ENCODE results near the gene CGB1. TPM values are rescaled to one million over a fixed set of nuclear protein-coding genes. Genes with fewer than 3 reads are reported as not detected.

CGB1 gene
- total and polyA plus RNA-seq, 10 of the 15 experiments (the other 5 are each of a cell fraction or from before 2014, with no cell fraction given): not detected

GRCh38 chr19:48993175-48994034 lies 43.3 kb downstream of the CGB1 start, which contains the start of the genes GYS1 and RUVBL2 (continued):
- TF ChIP-seq CUX1 (IDR thresholded peaks at IDR 0.05; ENCODE audit: insufficient replicate concordance, low read depth, low read length) (no peak), TCF7 (IDR thresholded peaks at IDR 0.05; ENCODE audit: borderline replicate concordance) (no peak), JUND (IDR thresholded peaks at IDR 0.05; ENCODE audit: low read depth, low read length) (0 out of 2 replicates have a peak, but pooled peaks have one; percentile 32), ESRRA (IDR thresholded peaks at IDR 0.05; ENCODE audit: low read length) (no peak), TAF1 (IDR thresholded peaks at IDR 0.05; ENCODE audit: borderline replicate concordance, low read depth, low read length) (peak; percentile 87), ZNF217 (IDR thresholded peaks at IDR 0.05) (no peak), NBN (IDR thresholded peaks at IDR 0.05) (peak; percentile 79), CBFB (IDR thresholded peaks at IDR 0.05; ENCODE audit: low read depth) (no peak; the same call in 1 of the 2 replicates), EGR1 (IDR thresholded peaks at IDR 0.05; ENCODE audit: borderline replicate concordance in 1 of 2, low read depth in 2 of 2, low read length in 2 of 2) (peak in 1 of 2 experiments; percentile 73; a peak in 2 of 3 replicates), BACH1 (IDR thresholded peaks at IDR 0.05; ENCODE audit: borderline replicate concordance) (0 out of 2 replicates have a peak, but pooled peaks have one; percentile 40), IRF3 (IDR thresholded peaks at IDR 0.05) (peak; percentile 88), ZNF274 (IDR thresholded peaks at IDR 0.05; ENCODE audit: insufficient read depth, insufficient read length) (no peak), KLF5 (IDR thresholded peaks at IDR 0.05; ENCODE audit: partially characterized antibody) (peak; percentile 85), PRDM15 (CRISPR knock-in tag; IDR thresholded peaks at IDR 0.05) (no peak), CREM (IDR thresholded peaks at IDR 0.05; ENCODE audit: low read depth) (peak; percentile 78), CBX5 (IDR thresholded peaks at IDR 0.05; ENCODE audit: low read depth) (no peak)
- TF ChIP-seq, protein P1, sequence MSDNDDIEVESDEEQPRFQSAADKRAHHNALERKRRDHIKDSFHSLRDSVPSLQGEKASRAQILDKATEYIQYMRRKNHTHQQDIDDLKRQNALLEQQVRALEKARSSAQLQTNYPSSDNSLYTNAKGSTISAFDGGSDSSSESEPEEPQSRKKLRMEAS (IDR thresholded peaks at IDR 0.05; ENCODE audit: low read depth, low read length): peak; percentile 74; the same call in 1 of the 2 replicates
- TF ChIP-seq, protein P2, sequence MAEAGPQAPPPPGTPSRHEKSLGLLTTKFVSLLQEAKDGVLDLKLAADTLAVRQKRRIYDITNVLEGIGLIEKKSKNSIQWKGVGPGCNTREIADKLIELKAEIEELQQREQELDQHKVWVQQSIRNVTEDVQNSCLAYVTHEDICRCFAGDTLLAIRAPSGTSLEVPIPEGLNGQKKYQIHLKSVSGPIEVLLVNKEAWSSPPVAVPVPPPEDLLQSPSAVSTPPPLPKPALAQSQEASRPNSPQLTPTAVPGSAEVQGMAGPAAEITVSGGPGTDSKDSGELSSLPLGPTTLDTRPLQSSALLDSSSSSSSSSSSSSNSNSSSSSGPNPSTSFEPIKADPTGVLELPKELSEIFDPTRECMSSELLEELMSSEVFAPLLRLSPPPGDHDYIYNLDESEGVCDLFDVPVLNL (IDR thresholded peaks at IDR 0.05; ENCODE audit: low read depth, low read length): no peak
